ENCODE data around the gene CHD2.

CHD2 gene

DNA sequence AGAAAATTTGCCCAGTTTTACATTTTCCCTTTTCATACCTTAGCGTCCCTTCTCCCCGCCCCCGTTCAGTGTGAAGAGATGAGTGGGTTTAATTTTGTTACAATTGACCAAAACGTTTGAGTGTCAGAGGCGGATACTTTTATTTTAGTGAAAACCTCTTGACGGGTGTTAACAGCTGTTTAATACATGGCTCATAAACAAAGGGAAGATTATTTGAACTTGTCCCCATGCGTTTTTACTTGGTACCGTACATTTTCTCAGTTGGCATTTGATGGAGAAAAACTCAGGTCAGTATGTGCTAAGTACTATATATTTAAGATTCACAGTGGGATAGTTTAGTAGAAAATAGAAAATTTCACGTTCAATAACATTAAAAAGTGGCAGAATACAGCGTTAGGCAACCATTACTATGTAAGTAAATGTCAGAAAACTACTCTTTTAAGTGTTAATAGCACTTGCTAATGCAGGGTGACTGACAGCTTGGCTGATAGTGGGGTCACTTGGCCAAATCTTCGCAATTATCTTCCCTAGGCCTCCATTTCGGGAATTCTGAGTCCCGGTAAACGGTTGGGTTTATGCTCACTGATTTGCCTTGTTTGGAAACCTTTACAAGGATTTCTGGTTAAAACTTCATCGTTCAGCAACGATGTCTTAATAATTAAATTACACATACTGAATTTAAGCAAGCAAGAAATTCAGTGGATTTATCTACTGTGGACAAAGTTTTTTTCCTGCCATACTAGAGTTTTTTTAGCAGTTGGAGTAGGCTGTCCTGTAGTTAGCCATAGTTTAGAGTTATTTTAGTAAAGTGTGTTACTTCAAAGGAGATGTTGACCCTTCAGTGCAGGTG lies 4.8 kb downstream of the CHD2 start:
- H3K4me1 ChIP-seq (ENCODE audit: control insufficient read depth in 1 of 2, insufficient read depth in 2 of 2, low read length in 2 of 2), result peaks cover 5 to 14% of the 10 kb centered on the region in 2 experiments
- peak overlapping the region; percentile 99 for H3K4ac ChIP-seq (ENCODE audit: low read depth, low read length)
- H3K9me3 ChIP-seq (ENCODE audit: insufficient read depth, low read depth, low read length), result no peaks in the 10 kb centered on the region

DNA sequence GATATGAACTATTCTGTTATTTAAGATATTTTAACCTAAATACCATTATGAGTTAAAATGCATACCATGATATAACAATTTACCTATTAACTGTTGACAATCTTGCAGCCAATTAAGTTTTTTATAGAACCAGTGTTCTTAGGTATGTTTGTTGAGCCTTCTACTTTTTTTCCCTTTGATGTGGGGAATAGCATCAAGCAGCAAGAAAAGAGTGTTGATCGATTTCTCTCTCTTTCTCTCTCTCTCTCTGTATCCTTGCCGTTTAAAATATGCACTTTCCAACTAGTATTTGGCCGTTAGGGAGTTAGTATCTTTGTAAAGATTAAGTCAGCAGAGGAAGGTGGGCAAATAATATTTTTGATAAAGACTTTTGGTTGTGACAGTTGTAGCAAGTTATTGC lies 5.9 kb downstream of the CHD2 start:
- no peak overlapping the region for H3K18ac ChIP-seq (ENCODE audit: low read length)
- H3K4ac ChIP-seq (ENCODE audit: low read depth, low read length), result peak overlapping the region; percentile 69
- H3K4me2 ChIP-seq (ENCODE audit: low read length), result no peak overlapping the region
- H3K36me3 ChIP-seq (ENCODE audit: control insufficient read depth in 1 of 2, insufficient read depth in 2 of 2, low read length in 2 of 2), result peaks cover 7% of the 10 kb centered on the region in 2 experiments
- H4K12ac ChIP-seq (ENCODE audit: low read depth, low read length), result no peak overlapping the region
- H3K4me1 ChIP-seq (ENCODE audit: control insufficient read depth in 1 of 2, insufficient read depth in 2 of 2, low read length in 2 of 2), result peaks cover 6 to 18% of the 10 kb centered on the region in 2 experiments
- no peak overlapping the region for H2BK5ac ChIP-seq (ENCODE audit: low read depth, low read length, poor library complexity)
- no peaks in the 10 kb centered on the region for H3K9me3 ChIP-seq (ENCODE audit: insufficient read depth, low read depth, low read length)
- H3K9ac ChIP-seq (ENCODE audit: low read length), result no peak overlapping the region
- H3K27me3 ChIP-seq (ENCODE audit: insufficient read depth, low read length), result no peaks in the 10 kb centered on the region
- peaks cover 16% of the 10 kb centered on the region for H3K79me2 ChIP-seq (ENCODE audit: control insufficient read depth, insufficient read depth, low read length, poor library complexity)
- WGBS (ENCODE audit: extremely low coverage, insufficient coverage, insufficient read length), result no CpG with 5 or more reads among the region's 3 CpGs
- no peak overlapping the region for H3K14ac ChIP-seq (ENCODE audit: low read length)
- H3K27ac ChIP-seq (ENCODE audit: low read depth, low read length), result no peak overlapping the region
- no peak overlapping the region for H2BK120ac ChIP-seq (ENCODE audit: insufficient read depth, low read length, poor library complexity)
- H4K8ac ChIP-seq (ENCODE audit: low read depth, low read length), result no peak overlapping the region
- no peak overlapping the region for H3K4me3 ChIP-seq (ENCODE audit: low read depth, low read length)
- H2BK12ac ChIP-seq (ENCODE audit: low read length), result no peak overlapping the region
- H3K79me1 ChIP-seq (ENCODE audit: low read length), result peaks cover 3% of the 10 kb centered on the region
- no peak overlapping the region for H2AK5ac ChIP-seq (ENCODE audit: low read length)
- no peak for DNase-seq
- no peak overlapping the region for H4K91ac ChIP-seq (ENCODE audit: low read depth, low read length)
- no peak overlapping the region for H3K23ac ChIP-seq (ENCODE audit: low read length)
- H2AFZ ChIP-seq (ENCODE audit: insufficient read depth, low read length, poor library complexity), result no peak overlapping the region

More for the DNA sequence above, 4.8 kb downstream of the CHD2 start:
- Histone ChIP-seq H3K27me3 (ENCODE audit: insufficient read depth, low read length) (no peaks in the 10 kb centered on the region), H3K4me3 (ENCODE audit: low read depth, low read length) (no peak overlapping the region), H4K91ac (ENCODE audit: low read depth, low read length) (peak overlapping the region; percentile 22), H2BK12ac (ENCODE audit: low read length) (no peak overlapping the region), H3K27ac (ENCODE audit: low read depth, low read length) (peak overlapping the region; percentile 64), H3K36me3 (ENCODE audit: control insufficient read depth in 1 of 2, insufficient read depth in 2 of 2, low read length in 2 of 2) (peaks cover 3 to 4% of the 10 kb centered on the region in 2 experiments), H3K4me2 (ENCODE audit: low read length) (peak overlapping the region; percentile 64), H2BK5ac (ENCODE audit: low read depth, low read length, poor library complexity) (no peak overlapping the region), H3K79me1 (ENCODE audit: low read length) (peaks cover 6% of the 10 kb centered on the region), H4K12ac (ENCODE audit: low read depth, low read length) (peak overlapping the region; percentile 72), H3K23ac (ENCODE audit: low read length) (no peak overlapping the region), H4K8ac (ENCODE audit: low read depth, low read length) (peak overlapping the region; percentile 62), H2AK5ac (ENCODE audit: low read length) (no peak overlapping the region), H2AFZ (ENCODE audit: insufficient read depth, low read length, poor library complexity) (no peak overlapping the region), H3K79me2 (ENCODE audit: control insufficient read depth, insufficient read depth, low read length, poor library complexity) (peaks cover 14% of the 10 kb centered on the region), H3K14ac (ENCODE audit: low read length) (no peak overlapping the region), H3K9ac (ENCODE audit: low read length) (peak overlapping the region; percentile 69), H3K18ac (ENCODE audit: low read length) (no peak overlapping the region), H2BK120ac (ENCODE audit: insufficient read depth, low read length, poor library complexity) (no peak overlapping the region)
- whole genome bisulfite sequencing (ENCODE audit: extremely low coverage, insufficient coverage, insufficient read length), result no CpG with 5 or more reads among the region's 16 CpGs
- DNase-seq, result peak in 1 of 2 donors; percentile 21

DNA sequence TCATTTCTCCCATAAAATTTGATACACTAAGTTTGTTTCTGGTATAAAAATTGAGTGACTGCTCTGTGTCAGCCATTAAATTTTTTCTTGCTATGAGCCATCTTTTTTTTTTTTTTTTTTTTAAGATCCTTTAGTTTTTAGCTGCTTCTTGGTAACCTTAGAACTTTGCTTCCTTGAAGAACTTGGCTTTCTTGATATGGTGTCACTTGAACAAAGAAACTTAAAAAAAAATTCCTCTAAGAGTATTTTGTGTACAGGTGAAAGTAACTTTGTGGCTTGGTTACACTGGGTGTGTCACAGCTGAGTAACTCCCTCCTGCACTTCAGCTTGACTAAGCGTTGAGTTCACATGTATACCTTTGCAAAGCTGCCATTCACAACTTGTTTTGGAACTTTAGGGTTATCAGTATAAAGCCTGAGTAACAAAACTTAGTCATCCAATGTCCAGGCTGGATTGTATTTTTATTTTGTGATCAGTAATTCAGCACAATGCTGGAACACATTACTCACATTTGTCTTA lies 6.5 kb downstream of the CHD2 start:
- Histone ChIP-seq H3K4me3 (ENCODE audit: low read depth, low read length) (no peak overlapping the region), H3K27ac (ENCODE audit: low read depth, low read length) (no peak overlapping the region), H2AK5ac (ENCODE audit: low read length) (no peak overlapping the region), H3K4me1 (ENCODE audit: control insufficient read depth in 1 of 2, insufficient read depth in 2 of 2, low read length in 2 of 2) (peaks cover 9 to 18% of the 10 kb centered on the region in 2 experiments), H4K91ac (ENCODE audit: low read depth, low read length) (no peak overlapping the region), H3K79me2 (ENCODE audit: control insufficient read depth, insufficient read depth, low read length, poor library complexity) (peaks cover 19% of the 10 kb centered on the region), H3K36me3 (ENCODE audit: control insufficient read depth in 1 of 2, insufficient read depth in 2 of 2, low read length in 2 of 2) (peaks cover 7% of the 10 kb centered on the region in 2 experiments), H3K9me3 (ENCODE audit: insufficient read depth, low read depth, low read length) (no peaks in the 10 kb centered on the region), H3K14ac (ENCODE audit: low read length) (no peak overlapping the region), H4K12ac (ENCODE audit: low read depth, low read length) (no peak overlapping the region), H2BK5ac (ENCODE audit: low read depth, low read length, poor library complexity) (no peak overlapping the region), H2BK12ac (ENCODE audit: low read length) (no peak overlapping the region), H2AFZ (ENCODE audit: insufficient read depth, low read length, poor library complexity) (no peak overlapping the region), H3K27me3 (ENCODE audit: insufficient read depth, low read length) (no peaks in the 10 kb centered on the region), H3K79me1 (ENCODE audit: low read length) (peaks cover 3% of the 10 kb centered on the region), H3K4me2 (ENCODE audit: low read length) (no peak overlapping the region), H3K23ac (ENCODE audit: low read length) (no peak overlapping the region), H3K9ac (ENCODE audit: low read length) (no peak overlapping the region), H2BK120ac (ENCODE audit: insufficient read depth, low read length, poor library complexity) (no peak overlapping the region), H3K18ac (ENCODE audit: low read length) (no peak overlapping the region), H4K8ac (ENCODE audit: low read depth, low read length) (no peak overlapping the region), H3K4ac (ENCODE audit: low read depth, low read length) (peak overlapping the region; percentile 47)
- no CpG with 5 or more reads among the region's 1 CpG for WGBS (ENCODE audit: extremely low coverage, insufficient coverage, insufficient read length)
- DNase-seq, result peak; percentile 51 to 58

DNA sequence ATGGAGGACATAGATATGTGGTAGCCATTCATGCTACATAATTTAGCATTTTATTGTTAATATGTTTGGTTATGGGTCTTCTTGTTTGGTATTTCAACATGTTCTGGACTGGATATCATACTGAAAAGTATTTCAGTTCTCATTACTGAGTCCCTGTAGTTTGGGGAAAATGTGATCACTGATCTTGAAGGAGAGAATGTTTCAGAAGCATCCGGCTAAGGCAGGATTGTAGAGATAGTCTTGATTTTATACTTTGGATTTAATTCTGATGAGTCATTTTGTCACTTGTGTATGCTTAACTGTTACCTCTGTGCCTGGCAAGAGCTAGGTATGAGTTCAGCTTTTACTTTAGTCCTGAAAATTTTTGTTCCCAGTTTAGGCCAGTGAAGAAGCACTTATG lies 7.1 kb downstream of the CHD2 start:
- H3K4me3 ChIP-seq (ENCODE audit: low read depth, low read length), result no peak overlapping the region
- H3K4me2 ChIP-seq (ENCODE audit: low read length), result no peak overlapping the region
- H2AFZ ChIP-seq (ENCODE audit: insufficient read depth, low read length, poor library complexity), result no peak overlapping the region
- H2BK12ac ChIP-seq (ENCODE audit: low read length), result no peak overlapping the region
- no peak overlapping the region for H3K9ac ChIP-seq (ENCODE audit: low read length)
- no peak overlapping the region for H4K12ac ChIP-seq (ENCODE audit: low read depth, low read length)
- H3K79me2 ChIP-seq (ENCODE audit: control insufficient read depth, insufficient read depth, low read length, poor library complexity), result peaks cover 22% of the 10 kb centered on the region
- no peak overlapping the region for H4K91ac ChIP-seq (ENCODE audit: low read depth, low read length)
- H3K23ac ChIP-seq (ENCODE audit: low read length), result no peak overlapping the region
- H2BK120ac ChIP-seq (ENCODE audit: insufficient read depth, low read length, poor library complexity), result no peak overlapping the region
- no peaks in the 10 kb centered on the region for H3K9me3 ChIP-seq (ENCODE audit: insufficient read depth, low read depth, low read length)
- H3K36me3 ChIP-seq (ENCODE audit: control insufficient read depth in 1 of 2, insufficient read depth in 2 of 2, low read length in 2 of 2), result peaks cover 7% of the 10 kb centered on the region in 2 experiments
- peak overlapping the region; percentile 71 for H3K4ac ChIP-seq (ENCODE audit: low read depth, low read length)
- H3K14ac ChIP-seq (ENCODE audit: low read length), result no peak overlapping the region
- H3K79me1 ChIP-seq (ENCODE audit: low read length), result peaks cover 5% of the 10 kb centered on the region
- no peak overlapping the region for H4K8ac ChIP-seq (ENCODE audit: low read depth, low read length)
- H3K18ac ChIP-seq (ENCODE audit: low read length), result no peak overlapping the region
- no peak overlapping the region for H2AK5ac ChIP-seq (ENCODE audit: low read length)
- no CpG with 5 or more reads among the region's 1 CpG for WGBS (ENCODE audit: extremely low coverage, insufficient coverage, insufficient read length)
- no peak overlapping the region for H3K27ac ChIP-seq (ENCODE audit: low read depth, low read length)
- peak in 1 of 2 donors; percentile 59 for DNase-seq
- peaks cover 9 to 18% of the 10 kb centered on the region in 2 experiments for H3K4me1 ChIP-seq (ENCODE audit: control insufficient read depth in 1 of 2, insufficient read depth in 2 of 2, low read length in 2 of 2)
- no peak overlapping the region for H2BK5ac ChIP-seq (ENCODE audit: low read depth, low read length, poor library complexity)
- no peaks in the 10 kb centered on the region for H3K27me3 ChIP-seq (ENCODE audit: insufficient read depth, low read length)

Data from trophoblast cell (in vitro differentiated cells and primary cell).